Measurements from ENCODE around the gene PLCL2. TPM values are rescaled to one million over a fixed set of nuclear protein-coding genes. Genes with fewer than 3 reads are reported as not detected.
A peak's percentile ranks its signal among the peaks of the same experiment; 100 is the strongest.

PLCL2 gene
- total RNA-seq, 1 experiment from 2014 or later = 32.1 TPM

- Histone ChIP-seq H4K8ac (replicated peaks; ENCODE audit: insufficient read length, low read depth, low read length) (no peak overlapping the region), H3K27ac (ENCODE audit: insufficient read length, low read depth, low read length) (no peak overlapping the region), H4K5ac (ENCODE audit: insufficient read length, low read depth, low read length) (no peak overlapping the region), H3K4me1 (ENCODE audit: insufficient read depth, low read length) (no peaks in the 10 kb centered on the region; the same call in 1 of the 2 replicates), H3K27me3 (ENCODE audit: insufficient read depth, low read length) (no peaks in the 10 kb centered on the region), H2BK15ac (ENCODE audit: low read depth, low read length) (no peak overlapping the region), H3K4me2 (ENCODE audit: insufficient read depth, insufficient read length, low read length) (no peak overlapping the region), H3K9ac (ENCODE audit: extremely low read depth, insufficient read length, low read length) (no peak overlapping the region), H3K4ac (ENCODE audit: low read depth, low read length) (no peak overlapping the region), H3K23ac (ENCODE audit: insufficient read length, low read depth, low read length) (no peak overlapping the region), H3K56ac (ENCODE audit: insufficient read length, low read depth, low read length) (no peak overlapping the region), H4K91ac (ENCODE audit: insufficient read length, low read depth, low read length) (no peak overlapping the region), H3K79me1 (ENCODE audit: insufficient read depth, low read depth, low read length, poor library complexity, severe bottlenecking) (no peaks in the 10 kb centered on the region), H2BK5ac (ENCODE audit: insufficient read length, low read length) (no peak overlapping the region), H3K18ac (ENCODE audit: insufficient read length, low read depth, low read length) (no peak overlapping the region), H3K23me2 (ENCODE audit: insufficient read length, low read depth, low read length, poor library complexity, severe bottlenecking) (no peaks in the 10 kb centered on the region), H3T11ph (ENCODE audit: low read length) (no peak overlapping the region), H2BK12ac (ENCODE audit: insufficient read length, low read depth, low read length) (no peak overlapping the region), H2AK5ac (ENCODE audit: insufficient read length, low read length) (no peak overlapping the region), H2BK20ac (ENCODE audit: low read depth, low read length, poor library complexity, severe bottlenecking) (no peak overlapping the region), H3K9me3 (ENCODE audit: control insufficient read depth, low read depth, low read length) (no peaks in the 10 kb centered on the region), H3K79me2 (ENCODE audit: insufficient read depth, low read length) (no peaks in the 10 kb centered on the region), H3K14ac (ENCODE audit: insufficient read depth, low read length) (no peak overlapping the region), H2BK120ac (ENCODE audit: low read depth, low read length, poor library complexity, severe bottlenecking) (no peak overlapping the region), H2AFZ (ENCODE audit: low read length) (no peak overlapping the region), H4K20me1 (ENCODE audit: control insufficient read depth, insufficient read depth, insufficient read length) (no peaks in the 10 kb centered on the region)
- H3K4me1 Mint-ChIP-seq = peaks cover 32% of the 10 kb centered on the region in 2 experiments
- no peak for TF ChIP-seq CTCF (conservative IDR thresholded peaks at IDR 0.05)
- peaks cover 0 to 14% (median 8%) of the 10 kb centered on the region in 3 experiments; a peak in 4 of 7 replicates for H3K36me3 Mint-ChIP-seq (ENCODE audit: insufficient read depth in 1 of 3, low read depth in 3 of 3)
- no peaks in the 10 kb centered on the region; a peak in 1 of 5 replicates for H3K9me3 Mint-ChIP-seq
- H3K27me3 Mint-ChIP-seq (ENCODE audit: low read depth) = no peaks in the 10 kb centered on the region
- H3K4me3 Mint-ChIP-seq = no peak overlapping the region
- 0 out of 7 replicates have a peak overlapping the region, but pooled peaks of 1 of the 3 experiments have one; percentile 20 for H3K27ac Mint-ChIP-seq
- no peak for DNase-seq
- WGBS (ENCODE audit: extremely low coverage, insufficient read length, low lambda C conversion rate) = no CpG with 5 or more reads among the region's 1 CpG
Measured at GRCh38 chr3:17027318-17027717, 142.6 kb downstream of the PLCL2 start.
